Measurements from ENCODE around the gene MED12L. TPM values are rescaled to one million over a fixed set of nuclear protein-coding genes. Genes with fewer than 3 reads are reported as not detected.
"Not testable (repeated sequence)": the region's sequence is repeated elsewhere in the genome, so short reads cannot be mapped to it uniquely, and the experiment has no call there.

MED12L gene
- total and polyA plus RNA-seq, 9 donors: 2.6 to 11.7 (median 6.8) TPM

- Histone ChIP-seq H3K27me3 (ENCODE audit: control insufficient read depth, insufficient read depth, low read length) (no peaks in the 10 kb centered on the region), H3K36me3 (ENCODE audit: control insufficient read depth, insufficient read depth, low read length) (no peaks in the 10 kb centered on the region), H3K4me3 (ENCODE audit: low read length) (no peak overlapping the region), H3K9me3 (replicated peaks; ENCODE audit: control insufficient read depth, low read depth, low read length) (no peaks in the 10 kb centered on the region), H3K4me1 (ENCODE audit: control insufficient read depth, insufficient read depth, low read length) (peaks cover 11% of the 10 kb centered on the region), H3K27ac (ENCODE audit: low read length) (no peak overlapping the region)
- 79% methylated on average over 1 of the region's 4 CpGs for WGBS (ENCODE audit: insufficient coverage)
- no peak for DNase-seq
Measured at GRCh38 chr3:151224268-151224866, 138.9 kb downstream of the MED12L start.

GRCh38 chr3:151225040-151225975, 139.8 kb downstream of the MED12L start:
- Histone ChIP-seq H3K9me3 (replicated peaks; ENCODE audit: control insufficient read depth, low read depth, low read length) (no peaks in the 10 kb centered on the region), H3K27me3 (ENCODE audit: control insufficient read depth, insufficient read depth, low read length) (no peaks in the 10 kb centered on the region), H3K27ac (ENCODE audit: low read length) (no peak overlapping the region), H3K4me1 (ENCODE audit: control insufficient read depth, insufficient read depth, low read length) (peaks cover 11% of the 10 kb centered on the region), H3K36me3 (ENCODE audit: control insufficient read depth, insufficient read depth, low read length) (no peaks in the 10 kb centered on the region), H3K4me3 (ENCODE audit: low read length) (no peak overlapping the region)
- whole genome bisulfite sequencing (ENCODE audit: insufficient coverage): 73% methylated on average over 6 of the region's 9 CpGs
- peak; percentile 21 for DNase-seq

- H3K27ac ChIP-seq (ENCODE audit: low read length): no peak overlapping the region
- H3K4me1 ChIP-seq (ENCODE audit: control insufficient read depth, insufficient read depth, low read length): peaks cover 11% of the 10 kb centered on the region
- peak; percentile 12 for DNase-seq
- H3K9me3 ChIP-seq (replicated peaks; ENCODE audit: control insufficient read depth, low read depth, low read length): no peaks in the 10 kb centered on the region
- no peaks in the 10 kb centered on the region for H3K36me3 ChIP-seq (ENCODE audit: control insufficient read depth, insufficient read depth, low read length)
- no peak overlapping the region for H3K4me3 ChIP-seq (ENCODE audit: low read length)
- WGBS (ENCODE audit: insufficient coverage): 61% methylated on average over 2 of the region's 4 CpGs
- no peaks in the 10 kb centered on the region for H3K27me3 ChIP-seq (ENCODE audit: control insufficient read depth, insufficient read depth, low read length)
Measured at GRCh38 chr3:151226088-151226563, 140.7 kb downstream of the MED12L start.

DNA sequence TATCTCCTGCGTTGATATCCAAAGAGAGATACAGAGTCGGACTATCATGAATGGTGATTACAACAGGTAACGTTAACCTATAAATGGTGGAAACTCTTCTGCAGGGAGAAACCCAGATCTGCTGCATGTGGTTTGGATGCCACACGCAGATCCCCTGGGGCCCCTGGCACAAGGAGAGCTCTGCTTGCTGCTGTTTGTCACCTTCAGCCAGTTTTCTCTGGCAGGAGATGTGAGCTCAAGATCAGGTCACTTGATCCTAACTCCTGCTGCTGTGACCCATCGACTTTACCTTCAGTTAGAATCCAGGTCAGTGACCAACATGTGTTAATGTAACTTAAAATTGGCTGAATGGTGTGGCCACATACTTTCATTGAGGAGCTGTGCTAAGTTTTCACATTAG, 141.4 kb downstream of the MED12L start:
- Histone ChIP-seq H3K27me3 (ENCODE audit: control insufficient read depth, insufficient read depth, low read length) (no peaks in the 10 kb centered on the region), H3K36me3 (ENCODE audit: control insufficient read depth, insufficient read depth, low read length) (no peaks in the 10 kb centered on the region), H3K4me1 (ENCODE audit: control insufficient read depth, insufficient read depth, low read length) (peaks cover 11% of the 10 kb centered on the region), H3K4me3 (ENCODE audit: low read length) (no peak overlapping the region), H3K27ac (ENCODE audit: low read length) (no peak overlapping the region), H3K9me3 (replicated peaks; ENCODE audit: control insufficient read depth, low read depth, low read length) (no peaks in the 10 kb centered on the region)
- DNase-seq: no peak
- WGBS (ENCODE audit: insufficient coverage): 89% methylated on average over 3 of the region's 5 CpGs

GRCh38 chr3:151227266-151227806, 141.9 kb downstream of the MED12L start:
- Histone ChIP-seq H3K27ac (ENCODE audit: low read length) (no peak overlapping the region), H3K4me3 (ENCODE audit: low read length) (no peak overlapping the region), H3K27me3 (ENCODE audit: control insufficient read depth, insufficient read depth, low read length) (no peaks in the 10 kb centered on the region), H3K4me1 (ENCODE audit: control insufficient read depth, insufficient read depth, low read length) (peaks cover 11% of the 10 kb centered on the region), H3K9me3 (replicated peaks; ENCODE audit: control insufficient read depth, low read depth, low read length) (no peaks in the 10 kb centered on the region), H3K36me3 (ENCODE audit: control insufficient read depth, insufficient read depth, low read length) (no peaks in the 10 kb centered on the region)
- WGBS (ENCODE audit: insufficient coverage): no CpG with 5 or more reads among the region's 6 CpGs
- no peak for DNase-seq

DNA sequence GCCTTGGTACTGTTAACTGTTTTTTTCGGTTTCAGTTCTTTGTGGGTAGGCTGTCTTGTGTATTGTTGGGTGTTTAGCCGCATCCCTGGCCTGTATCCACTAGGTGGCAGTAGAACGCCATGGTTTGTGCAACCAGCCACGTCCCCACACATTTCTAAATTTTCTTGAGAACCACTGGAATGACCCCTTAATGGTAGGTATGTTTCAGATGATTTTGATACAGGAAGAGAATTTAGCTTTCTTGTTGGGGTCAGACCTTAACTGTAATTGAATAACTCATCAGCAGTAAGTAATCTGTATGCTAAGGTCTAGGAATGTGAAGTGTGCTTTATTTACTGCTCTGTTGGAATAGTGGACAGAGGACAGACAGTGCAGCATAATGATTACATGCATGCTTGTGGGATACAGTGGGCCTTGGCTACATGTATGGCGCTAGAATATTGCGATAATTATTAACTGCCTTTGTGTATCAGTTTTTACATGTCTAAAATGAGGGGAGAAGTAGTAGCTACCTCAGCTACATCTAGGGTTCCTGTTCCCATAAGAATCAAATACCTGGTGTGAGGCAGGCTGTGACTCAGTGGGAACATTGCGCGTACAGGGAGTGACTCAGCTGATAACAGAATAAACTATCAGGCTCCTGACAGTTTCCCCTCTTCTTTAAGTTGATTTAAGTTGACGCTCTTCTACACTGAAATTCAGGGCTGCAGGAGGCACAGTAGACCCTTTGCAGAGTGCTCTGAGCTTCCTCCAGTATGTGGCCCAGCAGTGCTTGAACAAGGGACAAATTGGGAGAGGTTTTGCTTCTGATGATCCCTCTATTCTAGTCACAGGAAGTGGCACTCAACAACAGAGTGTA, 142.6 kb downstream of the MED12L start:
- Histone ChIP-seq H3K36me3 (ENCODE audit: control insufficient read depth, insufficient read depth, low read length) (no peaks in the 10 kb centered on the region), H3K27me3 (ENCODE audit: control insufficient read depth, insufficient read depth, low read length) (no peaks in the 10 kb centered on the region), H3K27ac (ENCODE audit: low read length) (peak overlapping the region; percentile 54), H3K9me3 (replicated peaks; ENCODE audit: control insufficient read depth, low read depth, low read length) (no peaks in the 10 kb centered on the region), H3K4me3 (ENCODE audit: low read length) (no peak overlapping the region), H3K4me1 (ENCODE audit: control insufficient read depth, insufficient read depth, low read length) (peaks cover 11% of the 10 kb centered on the region)
- DNase-seq: peak; percentile 91
- 92% methylated on average over 2 of the region's 9 CpGs for WGBS (ENCODE audit: insufficient coverage)

GRCh38 chr3:151228666-151229040, 143.2 kb downstream of the MED12L start:
- no peaks in the 10 kb centered on the region for H3K9me3 ChIP-seq (replicated peaks; ENCODE audit: control insufficient read depth, low read depth, low read length)
- WGBS (ENCODE audit: insufficient coverage): no CpG with 5 or more reads among the region's 1 CpG
- peak overlapping the region; percentile 54 for H3K27ac ChIP-seq (ENCODE audit: low read length)
- no peaks in the 10 kb centered on the region for H3K27me3 ChIP-seq (ENCODE audit: control insufficient read depth, insufficient read depth, low read length)
- H3K36me3 ChIP-seq (ENCODE audit: control insufficient read depth, insufficient read depth, low read length): no peaks in the 10 kb centered on the region
- H3K4me1 ChIP-seq (ENCODE audit: control insufficient read depth, insufficient read depth, low read length): peaks cover 11% of the 10 kb centered on the region
- H3K4me3 ChIP-seq (ENCODE audit: low read length): no peak overlapping the region
- DNase-seq: peak; percentile 82

GRCh38 chr3:151230646-151231045, 145.2 kb downstream of the MED12L start:
- no peaks in the 10 kb centered on the region for H3K36me3 ChIP-seq (ENCODE audit: control insufficient read depth, insufficient read depth, low read length)
- H3K9me3 ChIP-seq (replicated peaks; ENCODE audit: control insufficient read depth, low read depth, low read length): no peaks in the 10 kb centered on the region
- 55% methylated on average over 3 of the region's 4 CpGs for WGBS (ENCODE audit: insufficient coverage)
- H3K4me3 ChIP-seq (ENCODE audit: low read length): no peak overlapping the region
- DNase-seq: peak; percentile 44
- H3K27me3 ChIP-seq (ENCODE audit: control insufficient read depth, insufficient read depth, low read length): no peaks in the 10 kb centered on the region
- peaks cover 11% of the 10 kb centered on the region for H3K4me1 ChIP-seq (ENCODE audit: control insufficient read depth, insufficient read depth, low read length)
- peak overlapping the region; percentile 20 for H3K27ac ChIP-seq (ENCODE audit: low read length)

DNA sequence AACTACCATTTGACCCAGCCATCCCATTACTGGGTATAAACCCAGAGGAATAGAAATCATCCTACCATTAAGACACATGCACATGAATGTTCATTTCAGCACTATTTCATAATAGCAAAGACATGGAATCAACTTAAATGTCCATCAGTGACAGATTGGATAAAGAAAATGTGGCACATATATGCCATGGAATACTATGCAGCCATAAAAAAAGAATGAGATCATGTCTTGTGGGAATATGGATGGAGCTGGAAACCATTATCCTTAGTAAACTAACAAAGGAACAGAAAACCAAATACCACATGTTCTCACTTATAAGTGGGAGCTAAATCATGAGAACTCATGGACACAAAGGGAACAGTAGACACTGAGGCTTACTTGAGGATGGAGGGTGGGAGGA, 146.9 kb downstream of the MED12L start:
- not testable (repeated sequence) for H3K27ac ChIP-seq (ENCODE audit: low read length); H3K9me3 ChIP-seq (replicated peaks; ENCODE audit: control insufficient read depth, low read depth, low read length); H3K27me3 ChIP-seq (ENCODE audit: control insufficient read depth, insufficient read depth, low read length); H3K4me3 ChIP-seq (ENCODE audit: low read length); DNase-seq; H3K36me3 ChIP-seq (ENCODE audit: control insufficient read depth, insufficient read depth, low read length); H3K4me1 ChIP-seq (ENCODE audit: control insufficient read depth, insufficient read depth, low read length)

All from muscle of leg (tissue), 11 donors.